Measurements from ENCODE around the gene ACP7.
A peak's percentile ranks its signal among the peaks of the same experiment; 100 is the strongest.
"Not testable (repeated sequence)": the region's sequence is repeated elsewhere in the genome, so short reads cannot be mapped to it uniquely, and the experiment has no call there.

The ACP7 gene, protein sequence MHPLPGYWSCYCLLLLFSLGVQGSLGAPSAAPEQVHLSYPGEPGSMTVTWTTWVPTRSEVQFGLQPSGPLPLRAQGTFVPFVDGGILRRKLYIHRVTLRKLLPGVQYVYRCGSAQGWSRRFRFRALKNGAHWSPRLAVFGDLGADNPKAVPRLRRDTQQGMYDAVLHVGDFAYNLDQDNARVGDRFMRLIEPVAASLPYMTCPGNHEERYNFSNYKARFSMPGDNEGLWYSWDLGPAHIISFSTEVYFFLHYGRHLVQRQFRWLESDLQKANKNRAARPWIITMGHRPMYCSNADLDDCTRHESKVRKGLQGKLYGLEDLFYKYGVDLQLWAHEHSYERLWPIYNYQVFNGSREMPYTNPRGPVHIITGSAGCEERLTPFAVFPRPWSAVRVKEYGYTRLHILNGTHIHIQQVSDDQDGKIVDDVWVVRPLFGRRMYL

DNA sequence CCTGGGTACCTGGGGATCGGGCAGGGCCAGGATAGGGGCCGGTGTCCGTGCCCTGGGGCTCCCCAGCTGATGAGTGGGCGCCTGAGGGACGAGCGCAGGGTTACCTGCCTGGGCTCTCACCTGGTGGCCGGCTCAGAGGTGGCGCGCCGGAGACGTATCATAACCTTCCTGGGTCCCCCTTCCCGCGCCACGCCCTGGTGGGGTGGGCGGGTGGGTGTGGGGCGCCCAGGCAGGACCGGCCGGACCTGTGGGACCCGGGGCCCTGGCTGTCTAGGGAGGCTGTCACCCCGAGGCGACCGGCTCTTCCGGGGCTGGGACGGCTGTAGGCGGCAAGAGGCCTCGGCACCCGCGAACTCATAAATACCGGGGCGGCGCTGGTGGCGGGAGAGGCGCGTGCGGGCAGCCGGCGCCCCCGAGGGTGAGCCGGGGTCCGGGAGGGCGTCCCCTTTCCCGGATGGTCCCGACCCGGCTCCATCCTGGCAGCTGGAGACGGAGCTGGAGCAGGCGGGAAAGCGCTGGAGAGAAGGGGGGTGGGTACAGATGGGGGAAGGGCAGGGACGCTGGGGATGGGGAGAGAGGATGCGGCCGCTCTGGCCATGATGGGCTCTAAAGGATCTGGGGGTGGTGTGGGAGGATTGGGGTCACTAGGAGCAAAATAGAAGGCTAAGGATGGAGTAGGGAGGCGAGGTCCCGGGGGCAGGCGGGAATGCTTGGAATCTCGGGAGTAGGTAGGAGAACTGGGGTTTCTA, at the start of gene ACP7:
Gene ACP7, plus strand, starts transcription at position 386 of the 749 bp plus-strand sequence. CDS start 902 bp downstream, outside the sequence.
- no peak for DNase-seq (ENCODE audit: low read depth in 2 of 2)

DNA sequence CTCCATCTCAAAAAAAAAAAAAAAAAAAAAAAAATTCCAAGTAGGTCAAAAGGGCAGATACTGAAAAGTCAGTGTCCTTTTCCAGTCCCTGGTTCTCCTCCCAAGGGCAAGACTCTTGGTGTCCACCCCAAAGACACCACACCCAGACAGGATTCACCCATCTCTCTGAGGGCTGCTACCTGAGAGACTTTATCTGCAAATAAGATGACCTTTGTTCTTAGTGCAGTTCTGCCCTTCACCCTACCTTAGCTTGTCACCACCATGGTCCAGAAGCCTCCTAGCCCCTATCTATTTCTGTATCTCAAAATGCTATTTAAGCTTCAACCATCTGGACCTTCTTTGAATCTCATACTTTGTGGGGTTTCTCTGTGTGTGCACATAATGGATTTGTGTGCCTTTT, 47.6 kb upstream of the ACP7 start:
- no peak for DNase-seq (ENCODE audit: low read depth in 2 of 2)

- no peak for DNase-seq (ENCODE audit: low read depth in 2 of 2)
Observed at GRCh38 chr19:39037194-39037593, 47.0 kb upstream of the ACP7 start.

DNA sequence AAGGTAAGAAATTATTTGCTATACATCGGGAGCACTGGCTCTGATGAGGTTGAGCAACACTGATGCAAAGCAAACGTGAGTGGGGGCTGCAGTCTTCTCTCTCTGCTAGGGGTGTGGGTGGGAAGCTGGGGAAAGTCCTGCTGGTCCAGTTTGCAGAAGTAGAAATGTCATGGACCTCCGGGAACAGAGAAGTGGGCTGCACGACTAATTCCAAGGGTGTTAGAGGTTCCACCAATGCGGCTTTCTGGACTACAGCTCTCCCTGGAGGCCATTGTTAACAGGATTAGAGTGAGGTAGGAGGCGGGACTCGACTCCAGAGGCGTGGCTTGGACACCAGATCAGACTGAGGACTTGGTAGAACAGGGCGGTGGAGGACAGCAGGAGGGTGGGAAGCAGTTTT, 46.1 kb upstream of the ACP7 start:
- DNase-seq (ENCODE audit: low read depth in 2 of 2) = no peak

DNA sequence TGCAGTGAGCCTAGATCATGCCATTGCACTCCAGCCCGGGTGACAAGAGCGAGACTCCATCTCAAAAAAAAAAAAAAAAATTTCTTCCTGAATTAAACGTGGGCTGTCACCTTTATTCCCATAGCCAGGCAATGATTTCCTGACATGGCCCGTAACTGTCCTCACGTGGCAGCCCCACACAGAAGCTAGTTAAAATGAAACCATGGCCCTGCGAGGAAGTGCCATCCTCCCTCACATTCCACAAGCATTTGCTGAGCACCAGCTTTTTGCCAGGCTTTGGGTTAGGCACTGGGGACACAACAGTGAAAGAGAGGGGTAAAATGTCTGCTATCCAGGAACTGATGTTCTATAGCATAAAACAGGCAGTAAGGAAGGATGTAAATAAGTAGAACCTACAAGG, 38.7 kb upstream of the ACP7 start:
- DNase-seq (ENCODE audit: low read depth in 2 of 2) = no peak

GRCh38 chr19:39046037-39046821, 37.9 kb upstream of the ACP7 start:
- DNase-seq (ENCODE audit: low read depth in 2 of 2) = no peak

- no peak for DNase-seq (ENCODE audit: low read depth in 2 of 2)
Observed at GRCh38 chr19:39047073-39047472, 37.1 kb upstream of the ACP7 start.

DNA sequence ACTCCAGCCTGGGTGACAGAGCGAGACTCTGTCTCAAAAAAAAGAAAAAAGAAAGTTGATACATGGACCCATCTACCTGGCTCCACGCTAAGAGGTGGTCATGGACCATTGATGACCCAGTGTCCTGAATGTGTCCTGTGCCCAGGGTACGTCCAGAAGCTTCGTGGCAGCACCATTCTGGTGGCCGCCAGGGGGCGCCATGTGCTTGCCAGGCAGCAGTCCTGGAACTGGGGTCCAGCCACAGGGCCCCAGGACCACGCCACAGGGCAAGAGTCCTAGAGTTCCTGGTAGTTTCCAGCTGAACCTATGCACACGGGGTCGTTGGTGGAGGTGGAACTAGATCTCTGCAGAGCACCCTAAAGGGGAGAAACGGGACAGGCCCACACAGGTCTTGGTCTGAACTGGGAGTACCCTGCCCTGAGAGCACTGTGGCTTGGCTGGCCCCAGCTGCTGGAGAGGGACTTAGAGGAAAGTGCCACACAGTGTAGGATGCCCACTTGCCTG, 31.9 kb upstream of the ACP7 start:
- DNase-seq (ENCODE audit: low read depth in 2 of 2) = peak; percentile 45 to 59

- no peak for DNase-seq (ENCODE audit: low read depth in 2 of 2)
Observed at GRCh38 chr19:39052846-39053245, 31.3 kb upstream of the ACP7 start.

DNA sequence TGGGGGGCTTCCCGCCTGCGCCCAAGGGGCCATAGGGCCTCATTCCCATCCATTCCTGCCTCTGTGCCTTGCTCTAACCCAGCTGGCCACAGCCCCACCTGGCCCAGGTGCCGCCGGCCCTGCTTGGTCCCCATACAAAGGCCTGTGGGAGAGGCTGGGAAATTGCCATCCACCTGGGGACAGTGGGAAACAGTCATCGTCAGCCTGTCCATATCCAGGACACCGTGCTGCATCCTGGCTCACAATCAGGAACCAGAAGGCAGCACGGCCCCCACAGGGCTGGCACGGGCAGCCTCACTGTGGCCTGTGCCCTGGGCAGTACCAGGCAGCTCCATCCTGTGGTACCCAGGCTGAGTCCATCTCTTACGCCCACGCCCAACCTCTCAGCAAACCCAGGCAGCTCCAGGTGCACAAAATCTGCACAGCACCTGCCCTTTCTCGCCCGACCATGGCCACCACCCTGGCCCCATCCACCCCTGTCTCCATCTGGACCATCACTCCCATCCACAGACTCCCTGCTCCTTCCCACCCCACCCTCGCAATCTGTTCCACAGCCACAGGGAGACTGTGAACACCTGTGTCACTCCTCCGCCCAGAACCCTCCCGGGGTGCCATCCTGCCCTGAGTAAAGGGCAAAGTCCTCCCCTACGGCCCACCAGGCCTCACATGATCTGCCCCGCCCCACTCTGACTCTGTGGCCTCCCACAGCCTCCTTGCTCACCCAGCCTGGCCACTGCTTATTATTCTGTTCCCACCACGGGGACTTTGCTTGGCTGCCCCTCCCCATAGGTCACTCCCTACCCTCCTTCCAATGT, 30.7 kb upstream of the ACP7 start:
- no peak for DNase-seq (ENCODE audit: low read depth in 2 of 2)

- no peak for DNase-seq (ENCODE audit: low read depth in 2 of 2)
Observed at GRCh38 chr19:39054091-39054470, 30.1 kb upstream of the ACP7 start.

- no peak for DNase-seq (ENCODE audit: low read depth in 2 of 2)
Observed at GRCh38 chr19:39057615-39058014, 26.6 kb upstream of the ACP7 start.

GRCh38 chr19:39059302-39059701, 24.9 kb upstream of the ACP7 start:
- DNase-seq (ENCODE audit: low read depth in 2 of 2) = no peak

DNA sequence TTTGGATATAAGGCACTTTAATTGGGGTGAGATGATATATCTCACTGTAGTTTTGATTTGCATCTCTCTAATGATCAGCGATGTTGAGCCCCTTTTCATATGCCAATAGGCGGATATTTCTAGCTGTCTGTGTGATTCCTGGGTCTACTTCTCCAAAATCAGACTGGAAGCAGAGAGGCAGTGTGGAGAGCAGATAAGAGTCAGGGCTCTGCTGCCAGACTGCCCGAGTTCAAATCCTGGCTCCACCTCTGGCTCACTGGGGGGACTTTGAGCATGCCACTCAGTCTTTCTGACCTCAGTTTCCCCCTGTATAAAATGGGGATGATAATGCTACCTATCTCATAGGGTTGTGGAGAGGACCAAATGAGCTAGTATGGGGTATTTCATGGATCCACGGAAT, 24.0 kb upstream of the ACP7 start:
- DNase-seq (ENCODE audit: low read depth in 2 of 2) = no peak

DNA sequence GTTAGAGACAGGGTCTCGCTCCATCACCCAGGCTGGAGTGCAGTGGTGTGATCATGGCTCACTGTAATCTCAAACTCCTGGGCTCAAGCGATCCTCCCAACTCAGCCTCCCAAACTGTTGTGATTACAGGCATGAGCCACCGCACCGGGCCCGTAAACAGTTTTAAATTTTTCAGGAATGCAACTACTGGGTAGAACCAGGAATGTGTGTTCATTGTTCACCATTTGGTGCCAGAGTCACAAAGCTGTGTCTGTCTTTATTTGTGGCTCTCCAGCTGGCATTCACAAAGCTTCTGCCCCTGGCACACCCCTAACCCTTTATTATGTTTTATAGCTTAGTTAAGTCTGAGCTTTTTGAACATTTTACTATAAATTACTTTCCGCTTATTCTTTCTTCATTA, 19.8 kb upstream of the ACP7 start:
- no peak for DNase-seq (ENCODE audit: low read depth in 2 of 2)

DNA sequence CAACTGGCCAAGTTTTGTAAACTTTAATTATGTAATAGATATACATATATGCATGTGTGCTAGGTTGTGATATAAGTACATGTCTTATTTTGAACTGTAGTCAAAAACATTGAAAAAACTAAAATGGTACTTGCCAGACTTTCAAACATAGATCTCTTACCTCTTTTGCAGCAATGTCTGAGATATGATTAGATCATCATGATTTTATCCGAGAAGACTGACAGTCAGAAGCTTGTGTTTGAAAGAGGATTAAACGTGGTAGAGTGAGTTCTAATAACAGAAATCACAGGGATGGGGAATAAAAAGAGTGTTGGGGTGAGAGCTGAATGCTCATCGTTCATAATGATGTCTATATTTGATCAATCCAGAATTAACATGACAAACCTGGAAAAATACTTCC, 18.2 kb upstream of the ACP7 start:
- DNase-seq (ENCODE audit: low read depth in 2 of 2) = no peak

DNA sequence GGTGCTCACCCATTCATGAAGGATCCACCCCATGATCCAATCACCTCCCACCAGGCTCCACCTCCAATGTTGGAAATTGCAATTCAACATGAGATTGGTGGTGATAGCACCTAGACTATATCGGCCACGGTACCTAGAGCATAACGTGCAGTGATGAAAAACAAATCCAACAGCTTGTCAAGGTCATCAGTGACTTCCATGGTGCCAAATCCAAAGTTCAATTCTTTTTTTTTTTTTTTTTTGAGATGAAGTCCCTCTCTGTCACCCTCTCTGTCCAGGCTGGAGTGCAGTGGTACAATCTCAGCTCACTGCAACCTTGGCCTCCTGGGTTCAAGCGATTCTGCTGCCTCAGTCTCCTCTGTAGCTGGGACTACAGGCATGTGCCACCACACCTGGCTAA, 17.1 kb upstream of the ACP7 start:
- DNase-seq (ENCODE audit: low read depth in 2 of 2) = no peak

DNA sequence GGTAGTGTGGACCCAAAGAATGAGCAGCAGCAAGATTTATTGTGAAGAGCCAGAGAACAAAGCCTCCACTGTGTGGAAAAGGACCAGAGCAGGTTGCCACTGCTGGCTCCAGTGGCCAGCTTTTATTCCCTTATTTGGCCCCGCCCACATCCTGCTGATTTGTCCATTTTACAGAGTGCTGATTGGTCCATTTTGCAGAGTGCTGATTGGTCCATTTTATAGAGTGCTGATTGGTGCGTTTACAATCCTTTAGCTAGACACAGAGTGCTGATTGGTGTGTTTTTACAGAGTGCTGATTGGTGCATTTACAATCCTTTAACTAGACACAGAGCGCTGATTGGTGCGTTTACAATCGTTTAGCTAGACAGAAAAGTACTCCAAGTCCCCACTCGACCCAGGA, 15.9 kb upstream of the ACP7 start:
- not testable (repeated sequence) for DNase-seq (ENCODE audit: low read depth in 2 of 2)

DNA sequence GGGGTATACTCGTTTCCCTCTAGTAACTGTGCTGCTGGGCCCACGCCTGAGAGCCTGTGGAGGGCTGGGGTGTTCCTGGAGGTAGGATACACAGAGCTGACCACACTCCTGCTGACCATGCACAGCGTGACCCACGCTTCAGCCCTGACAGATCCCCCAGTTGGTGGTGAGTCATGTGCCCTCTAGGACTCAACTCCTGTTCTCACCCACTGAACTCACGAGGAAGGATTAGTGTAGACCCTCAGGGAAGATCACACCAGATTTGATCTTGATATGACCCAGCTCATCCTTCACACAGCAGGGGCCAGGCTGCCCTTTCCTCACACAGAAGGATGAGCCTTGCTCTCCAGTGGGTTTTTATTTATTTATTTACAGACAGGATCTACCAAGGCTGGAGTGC, 13.3 kb upstream of the ACP7 start:
- DNase-seq (ENCODE audit: low read depth in 2 of 2) = no peak

DNA sequence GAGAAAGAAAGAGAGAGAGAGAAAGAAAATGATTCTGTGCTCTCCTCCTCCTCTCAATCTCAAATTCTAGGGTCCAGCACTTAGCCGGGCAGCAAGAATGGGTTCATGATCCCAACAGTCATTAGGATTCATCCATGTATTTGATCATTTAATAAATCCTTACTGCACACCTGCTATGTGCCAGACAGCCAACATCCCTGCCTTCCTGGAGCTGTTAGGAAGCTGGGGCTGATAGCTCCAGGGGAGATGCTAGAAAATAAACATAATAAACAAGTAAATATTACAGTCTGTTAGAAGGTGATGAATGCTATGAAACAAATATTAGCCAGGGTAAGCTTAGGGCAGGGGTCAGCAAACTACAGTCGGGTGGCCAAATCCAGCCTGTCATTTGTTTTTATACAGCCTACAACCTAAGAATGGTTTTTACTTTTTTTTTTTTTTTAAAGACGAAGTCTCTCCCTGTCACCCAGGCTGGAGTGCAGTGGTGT, 9.9 kb upstream of the ACP7 start:
- DNase-seq (ENCODE audit: low read depth in 2 of 2) = no peak

- DNase-seq (ENCODE audit: low read depth in 2 of 2) = no peak
Observed at GRCh38 chr19:39074942-39075341, 9.2 kb upstream of the ACP7 start.

Data from stimulated activated CD8-positive, alpha-beta memory T cell treated with anti-CD3 and anti-CD28 coated beads, Interleukin-2, amount 100 ng/mL, for 48 hours (primary cell).